ENCODE results near the gene TMEM218. TPM values are rescaled to one million over a fixed set of nuclear protein-coding genes. Genes with fewer than 3 reads are reported as not detected.

TMEM218 gene
- total and polyA plus RNA-seq, 3 donors from 2014 or later: 15.1 to 17.7 (median 17.2) TPM

DNA sequence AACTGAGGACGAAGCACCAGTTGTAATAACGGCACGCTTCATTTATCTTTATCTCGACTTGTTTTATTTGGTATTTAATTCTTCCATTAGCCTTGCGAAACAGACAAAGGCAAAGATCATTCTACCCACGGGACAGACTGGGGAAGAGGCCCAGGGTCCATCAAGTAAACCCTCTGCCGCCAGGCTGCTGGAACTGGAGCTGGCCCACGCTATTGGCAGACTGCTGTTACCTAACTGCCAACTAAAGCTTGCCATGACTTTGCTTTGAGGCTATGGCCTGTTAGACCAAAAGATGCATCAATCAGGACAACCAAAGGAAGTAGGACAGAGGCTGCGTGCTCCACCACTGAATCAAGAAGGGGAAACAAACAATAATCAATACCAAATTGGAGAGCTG, 780 bp upstream of the TMEM218 start:
- peak overlapping the region; percentile 43 to 83 for H3K4me3 ChIP-seq
- intact Hi-C loops (cut with DNase I; ENCODE audit: low total_unique reads): no loop called here
- no peak for DNase-seq
- H3K36me3 ChIP-seq (ENCODE audit: low read depth, missing control alignments): no peaks in the 10 kb centered on the region
- 59 to 70% methylated on average over 9 of the region's 9 CpGs for WGBS, 2 donors
- H3K27ac ChIP-seq: peak overlapping the region; percentile 45 to 47
- no peaks in the 10 kb centered on the region for H3K9me3 ChIP-seq
- no peak for TF ChIP-seq POLR2A (IDR thresholded peaks at IDR 0.05)
- TF ChIP-seq, protein P1, sequence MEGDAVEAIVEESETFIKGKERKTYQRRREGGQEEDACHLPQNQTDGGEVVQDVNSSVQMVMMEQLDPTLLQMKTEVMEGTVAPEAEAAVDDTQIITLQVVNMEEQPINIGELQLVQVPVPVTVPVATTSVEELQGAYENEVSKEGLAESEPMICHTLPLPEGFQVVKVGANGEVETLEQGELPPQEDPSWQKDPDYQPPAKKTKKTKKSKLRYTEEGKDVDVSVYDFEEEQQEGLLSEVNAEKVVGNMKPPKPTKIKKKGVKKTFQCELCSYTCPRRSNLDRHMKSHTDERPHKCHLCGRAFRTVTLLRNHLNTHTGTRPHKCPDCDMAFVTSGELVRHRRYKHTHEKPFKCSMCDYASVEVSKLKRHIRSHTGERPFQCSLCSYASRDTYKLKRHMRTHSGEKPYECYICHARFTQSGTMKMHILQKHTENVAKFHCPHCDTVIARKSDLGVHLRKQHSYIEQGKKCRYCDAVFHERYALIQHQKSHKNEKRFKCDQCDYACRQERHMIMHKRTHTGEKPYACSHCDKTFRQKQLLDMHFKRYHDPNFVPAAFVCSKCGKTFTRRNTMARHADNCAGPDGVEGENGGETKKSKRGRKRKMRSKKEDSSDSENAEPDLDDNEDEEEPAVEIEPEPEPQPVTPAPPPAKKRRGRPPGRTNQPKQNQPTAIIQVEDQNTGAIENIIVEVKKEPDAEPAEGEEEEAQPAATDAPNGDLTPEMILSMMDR (IDR thresholded peaks at IDR 0.05): no peak
- no peaks in the 10 kb centered on the region for H3K27me3 ChIP-seq
- H3K4me1 ChIP-seq: no peaks in the 10 kb centered on the region

DNA sequence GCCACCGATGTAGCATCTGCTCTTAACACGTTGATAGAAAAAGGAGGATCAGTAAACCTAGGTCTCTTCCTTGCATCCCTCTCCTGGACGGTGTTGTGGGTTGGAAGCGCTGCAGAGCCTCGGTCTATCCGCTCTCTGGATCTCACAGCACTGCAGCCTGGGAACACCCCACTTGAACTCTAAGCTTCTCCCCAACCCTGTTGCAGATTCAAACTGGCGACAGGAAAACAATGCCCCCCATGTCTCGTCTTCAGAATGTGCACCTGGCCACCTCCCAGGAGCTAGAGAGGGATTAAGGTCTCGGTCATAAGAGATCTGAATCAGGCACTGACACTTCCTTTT, 454 bp downstream of the TMEM218 start:
- intact Hi-C loops (cut with DNase I; ENCODE audit: low total_unique reads): no loop called here
- 0% methylated on average over 9 of the region's 9 CpGs for WGBS, 2 donors
- TF ChIP-seq, protein P1 (IDR thresholded peaks at IDR 0.05): no peak
- no peak for TF ChIP-seq POLR2A (IDR thresholded peaks at IDR 0.05)
- Histone ChIP-seq H3K9me3 (no peaks in the 10 kb centered on the region), H3K27me3 (no peaks in the 10 kb centered on the region), H3K4me3 (peak overlapping the region; percentile 69 to 83), H3K36me3 (ENCODE audit: low read depth, missing control alignments) (no peaks in the 10 kb centered on the region), H3K27ac (peak overlapping the region; percentile 48 to 81), H3K4me1 (no peaks in the 10 kb centered on the region)
- DNase-seq: peak; percentile 19

DNA sequence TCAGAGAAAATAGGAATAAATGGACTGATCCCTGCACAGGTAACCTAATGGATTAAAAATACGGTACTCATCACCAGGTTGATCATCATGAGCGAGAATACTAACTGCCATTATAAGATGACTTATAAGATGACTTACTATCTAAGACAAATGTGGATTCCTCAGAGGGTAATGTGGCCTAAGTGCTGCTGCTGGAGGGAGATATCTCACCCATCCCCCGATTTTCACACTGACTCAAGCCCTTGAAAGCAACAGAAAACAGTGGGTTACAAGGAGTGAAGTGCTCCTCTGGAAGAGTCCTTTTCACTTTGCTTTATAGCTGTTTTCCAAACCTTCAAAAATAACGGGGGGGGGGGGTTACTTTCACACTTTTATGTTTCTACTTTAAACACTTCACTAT, 920 bp downstream of the TMEM218 start:
- H3K4me3 ChIP-seq: peak overlapping the region in 1 of 2 donors; percentile 69
- intact Hi-C loops (cut with DNase I; ENCODE audit: low total_unique reads): no loop called here
- no peaks in the 10 kb centered on the region for H3K4me1 ChIP-seq
- WGBS, 2 donors: 29 to 42% methylated on average over 4 of the region's 4 CpGs
- H3K27me3 ChIP-seq: no peaks in the 10 kb centered on the region
- H3K36me3 ChIP-seq (ENCODE audit: low read depth, missing control alignments): no peaks in the 10 kb centered on the region
- no peaks in the 10 kb centered on the region for H3K9me3 ChIP-seq
- H3K27ac ChIP-seq: peak overlapping the region in 1 of 2 donors; percentile 81
- no peak for DNase-seq
- TF ChIP-seq, protein P1 (IDR thresholded peaks at IDR 0.05): no peak
- TF ChIP-seq POLR2A (IDR thresholded peaks at IDR 0.05): no peak

DNA sequence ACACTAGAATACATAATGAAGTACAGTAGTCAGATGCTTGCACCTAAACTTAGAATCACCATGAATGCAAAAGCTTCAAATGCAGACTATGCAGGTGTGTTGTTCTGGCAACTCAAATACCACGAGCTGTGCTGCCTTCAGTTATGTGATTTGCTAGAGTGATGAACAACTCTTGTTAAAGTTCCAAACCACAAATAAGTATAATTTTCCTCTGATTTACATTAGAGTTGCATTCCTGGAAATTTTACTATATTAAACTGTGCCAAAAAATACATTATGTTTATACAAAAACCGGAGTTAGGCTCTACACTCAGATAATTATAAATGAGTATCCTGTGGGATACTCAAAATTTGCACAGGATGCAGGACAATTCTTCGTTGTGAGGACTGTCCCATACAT, 3.0 kb downstream of the TMEM218 start:
- WGBS, 2 donors: 81 to 83% methylated on average over 3 of the region's 3 CpGs
- H3K27ac ChIP-seq: no peak overlapping the region
- intact Hi-C loops (cut with DNase I; ENCODE audit: low total_unique reads): no loop called here
- no peaks in the 10 kb centered on the region for H3K9me3 ChIP-seq
- H3K27me3 ChIP-seq: no peaks in the 10 kb centered on the region
- no peaks in the 10 kb centered on the region for H3K4me1 ChIP-seq
- no peaks in the 10 kb centered on the region for H3K36me3 ChIP-seq (ENCODE audit: low read depth, missing control alignments)
- TF ChIP-seq, protein P1 (IDR thresholded peaks at IDR 0.05): no peak
- no peak for TF ChIP-seq POLR2A (IDR thresholded peaks at IDR 0.05)
- no peak overlapping the region for H3K4me3 ChIP-seq
- DNase-seq: no peak

DNA sequence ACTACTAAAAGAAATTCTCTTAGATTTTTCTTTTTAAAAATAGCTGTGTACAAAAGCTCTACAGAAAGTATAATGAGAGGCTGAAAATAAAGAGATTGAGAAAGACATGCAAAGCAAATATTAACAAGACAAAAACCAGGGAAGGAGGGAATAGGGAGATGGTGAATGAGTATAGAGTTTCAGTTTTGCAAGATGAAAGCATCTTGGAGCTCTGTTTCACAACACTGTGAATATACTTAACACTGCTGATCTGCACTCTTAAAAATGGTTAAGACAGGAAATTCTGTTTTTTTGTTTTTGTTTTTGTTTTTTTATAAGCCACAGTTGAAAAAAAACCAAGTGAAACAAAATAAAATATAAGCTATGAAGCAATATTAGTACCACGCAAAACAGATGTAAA, 5.5 kb downstream of the TMEM218 start:
- Histone ChIP-seq H3K27ac (no peak overlapping the region), H3K36me3 (ENCODE audit: low read depth, missing control alignments) (no peaks in the 10 kb centered on the region), H3K9me3 (no peaks in the 10 kb centered on the region), H3K4me3 (no peak overlapping the region), H3K27me3 (no peaks in the 10 kb centered on the region), H3K4me1 (no peaks in the 10 kb centered on the region)
- WGBS, 2 donors: 41 to 61% methylated on average over 1 of the region's 1 CpG
- TF ChIP-seq, protein P1 (IDR thresholded peaks at IDR 0.05): no peak
- no peak for TF ChIP-seq POLR2A (IDR thresholded peaks at IDR 0.05)
- DNase-seq: no peak
- intact Hi-C loops (cut with DNase I; ENCODE audit: low total_unique reads): no loop called here
